ENCODE data around the gene CCDC191.

- TF ChIP-seq, protein P1, sequence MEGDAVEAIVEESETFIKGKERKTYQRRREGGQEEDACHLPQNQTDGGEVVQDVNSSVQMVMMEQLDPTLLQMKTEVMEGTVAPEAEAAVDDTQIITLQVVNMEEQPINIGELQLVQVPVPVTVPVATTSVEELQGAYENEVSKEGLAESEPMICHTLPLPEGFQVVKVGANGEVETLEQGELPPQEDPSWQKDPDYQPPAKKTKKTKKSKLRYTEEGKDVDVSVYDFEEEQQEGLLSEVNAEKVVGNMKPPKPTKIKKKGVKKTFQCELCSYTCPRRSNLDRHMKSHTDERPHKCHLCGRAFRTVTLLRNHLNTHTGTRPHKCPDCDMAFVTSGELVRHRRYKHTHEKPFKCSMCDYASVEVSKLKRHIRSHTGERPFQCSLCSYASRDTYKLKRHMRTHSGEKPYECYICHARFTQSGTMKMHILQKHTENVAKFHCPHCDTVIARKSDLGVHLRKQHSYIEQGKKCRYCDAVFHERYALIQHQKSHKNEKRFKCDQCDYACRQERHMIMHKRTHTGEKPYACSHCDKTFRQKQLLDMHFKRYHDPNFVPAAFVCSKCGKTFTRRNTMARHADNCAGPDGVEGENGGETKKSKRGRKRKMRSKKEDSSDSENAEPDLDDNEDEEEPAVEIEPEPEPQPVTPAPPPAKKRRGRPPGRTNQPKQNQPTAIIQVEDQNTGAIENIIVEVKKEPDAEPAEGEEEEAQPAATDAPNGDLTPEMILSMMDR (optimal IDR thresholded peaks at IDR 0.05 in 1 of 3, IDR thresholded peaks at IDR 0.05 in 1 of 3, conservative IDR thresholded peaks at IDR 0.05 in 1 of 3; ENCODE audit: extremely low read depth in 1 of 3, insufficient read depth in 2 of 3, low read length in 3 of 3) = no peak
- no peak for TF ChIP-seq EZH2 (IDR thresholded peaks at IDR 0.05; ENCODE audit: low read length)
Measured at GRCh38 chr3:114025451-114025850, 30.9 kb downstream of the CCDC191 start.

All from keratinocyte (primary cell).